Activated CD4-positive, alpha-beta T cell treated with anti-CD3 and anti-CD28 coated beads for 24 hours (primary cell): ENCODE data around the gene SLC6A16.
A peak's percentile ranks its signal among the peaks of the same experiment; 100 is the strongest.
"Not testable (repeated sequence)": the region's sequence is repeated elsewhere in the genome, so short reads cannot be mapped to it uniquely, and the experiment has no call there.

Experiments used
- DNase-seq, 2 donors: peaks; one replicate each; pipeline ENCODE4 v3.0.0-alpha.2; 2020; ENCODE audit warnings: low read depth in 2 of 2

SLC6A16 gene

DNA sequence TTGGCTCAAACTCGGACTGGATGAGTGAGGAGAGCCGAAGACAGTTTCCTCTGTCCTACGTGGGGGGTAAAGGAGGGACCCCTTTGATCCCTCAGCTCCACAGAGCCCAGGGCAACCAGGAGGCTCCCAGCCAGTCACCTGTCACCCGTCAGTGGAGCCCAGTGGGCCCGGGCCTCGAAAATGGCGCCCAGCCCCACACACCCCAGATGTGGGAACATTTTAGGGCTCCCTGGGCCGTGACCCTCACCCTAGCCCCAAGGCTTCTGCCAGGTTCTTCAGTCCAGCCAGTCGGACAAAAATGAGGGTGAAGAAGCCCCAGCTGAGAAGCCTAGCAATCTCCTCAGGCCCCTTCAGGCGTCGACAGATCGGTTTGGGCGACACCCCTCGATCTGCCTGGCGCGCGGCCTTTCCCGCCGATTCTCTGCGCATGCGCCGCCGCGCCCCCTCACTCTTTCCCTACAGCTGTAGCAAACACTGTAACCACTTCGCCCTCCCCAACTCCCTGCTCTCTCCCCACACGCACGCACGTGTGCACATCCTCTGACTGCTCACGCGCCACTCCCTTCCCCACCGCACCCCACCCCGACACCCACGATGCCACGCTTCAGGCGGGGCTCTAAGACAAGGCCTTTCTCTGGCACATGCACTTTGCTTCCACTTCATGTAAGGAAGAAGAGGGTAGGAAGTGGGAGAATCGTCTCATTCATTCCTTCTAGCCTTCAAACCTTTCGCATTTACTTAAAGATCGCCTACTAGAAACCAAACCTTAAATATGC lies at the start of gene SLC6A16:
SLC6A16 (minus strand) TSS at position 391 of the 776 bp plus-strand sequence. CDS start 13,844 bp downstream, outside the sequence.
- no peak for DNase-seq

DNA sequence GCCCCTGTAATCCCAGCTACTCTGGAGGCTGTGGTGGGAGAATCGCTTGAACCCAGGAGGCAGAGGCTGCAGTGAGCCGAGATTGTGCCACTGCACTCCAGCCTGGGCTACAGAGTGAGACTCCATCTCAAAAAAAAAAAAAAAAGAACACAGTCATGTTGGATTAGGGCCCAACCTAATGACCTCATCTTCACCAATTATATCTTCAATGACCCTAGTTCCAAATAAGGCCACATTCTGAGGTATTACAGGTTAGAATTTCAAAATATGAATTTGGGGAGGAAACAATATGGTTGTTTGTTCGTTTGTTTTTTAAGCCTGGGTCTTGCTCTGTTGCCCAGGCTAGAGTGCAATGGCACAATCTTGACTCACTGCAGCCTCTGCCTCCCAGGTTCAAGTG lies 48.2 kb upstream of the SLC6A16 start:
- DNase-seq: not testable (repeated sequence)

DNA sequence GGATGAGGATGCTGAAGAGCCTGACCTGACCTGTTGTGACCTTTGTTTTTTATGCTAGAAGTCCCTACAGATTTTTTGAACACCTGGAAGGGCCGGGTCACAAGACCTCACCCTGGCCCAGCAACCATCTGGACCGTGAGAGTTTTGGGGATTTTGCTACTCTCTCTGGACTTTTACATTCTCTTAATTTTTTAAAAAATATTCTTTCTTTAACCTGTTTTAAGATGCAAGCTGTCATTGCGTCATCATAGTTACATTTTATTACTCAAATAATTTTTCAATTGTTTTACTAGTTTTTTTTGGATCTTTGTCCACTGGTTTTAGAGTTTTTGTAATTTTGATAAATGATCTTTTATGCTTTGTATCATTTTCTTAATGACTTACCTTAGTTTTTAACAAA lies 46.2 kb upstream of the SLC6A16 start:
- DNase-seq: no peak

DNA sequence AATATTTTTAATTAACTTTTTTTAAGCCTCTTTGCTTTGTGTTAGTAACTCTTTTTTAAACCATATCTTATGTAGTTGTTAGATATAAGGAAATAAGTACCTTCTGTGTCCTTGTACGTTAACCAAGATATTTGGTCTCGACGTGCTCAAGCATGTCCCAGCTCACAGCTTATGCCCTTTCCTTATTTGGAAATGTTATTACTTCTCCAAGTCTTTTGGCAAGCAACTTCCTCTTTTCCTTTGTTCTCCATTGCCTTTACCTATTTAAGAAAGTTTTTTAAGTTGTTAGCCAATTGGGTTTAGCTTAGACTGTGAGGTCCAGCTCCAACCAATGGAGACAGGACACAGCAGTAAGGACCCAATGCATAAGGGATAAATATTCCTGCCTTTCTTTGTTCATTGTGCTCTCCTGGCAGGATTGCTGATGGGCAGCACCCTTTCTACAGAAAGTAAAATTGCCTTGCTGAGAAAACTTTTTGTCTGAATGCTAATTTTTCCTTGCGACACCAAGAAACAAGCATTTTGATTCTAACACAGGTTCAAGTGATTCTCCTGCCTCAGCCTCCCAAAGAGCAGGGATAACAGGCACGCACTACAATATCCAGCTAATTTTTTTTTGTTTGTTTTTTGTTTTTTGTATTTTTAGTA lies 43.8 kb upstream of the SLC6A16 start:
- no peak for DNase-seq

DNA sequence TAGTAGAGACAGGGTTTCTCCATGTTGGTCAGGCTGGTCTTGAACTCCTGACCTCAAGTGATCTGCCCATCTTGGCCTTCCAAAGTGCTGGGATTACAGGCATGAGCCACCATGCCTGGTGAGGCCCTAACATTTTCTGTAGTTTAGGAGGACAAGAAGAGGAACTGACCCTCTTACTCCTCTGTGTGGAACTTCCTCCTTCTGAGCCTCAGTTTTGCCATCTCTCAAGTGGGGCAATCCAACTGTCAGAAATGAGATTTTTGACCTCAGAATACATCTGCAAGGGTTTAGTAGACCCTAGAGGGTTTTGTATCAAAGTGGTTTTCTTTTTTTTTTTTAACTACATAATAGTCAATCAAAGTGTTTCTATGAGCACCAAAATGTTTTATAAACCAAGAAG lies 41.1 kb upstream of the SLC6A16 start:
- DNase-seq: no peak

DNA sequence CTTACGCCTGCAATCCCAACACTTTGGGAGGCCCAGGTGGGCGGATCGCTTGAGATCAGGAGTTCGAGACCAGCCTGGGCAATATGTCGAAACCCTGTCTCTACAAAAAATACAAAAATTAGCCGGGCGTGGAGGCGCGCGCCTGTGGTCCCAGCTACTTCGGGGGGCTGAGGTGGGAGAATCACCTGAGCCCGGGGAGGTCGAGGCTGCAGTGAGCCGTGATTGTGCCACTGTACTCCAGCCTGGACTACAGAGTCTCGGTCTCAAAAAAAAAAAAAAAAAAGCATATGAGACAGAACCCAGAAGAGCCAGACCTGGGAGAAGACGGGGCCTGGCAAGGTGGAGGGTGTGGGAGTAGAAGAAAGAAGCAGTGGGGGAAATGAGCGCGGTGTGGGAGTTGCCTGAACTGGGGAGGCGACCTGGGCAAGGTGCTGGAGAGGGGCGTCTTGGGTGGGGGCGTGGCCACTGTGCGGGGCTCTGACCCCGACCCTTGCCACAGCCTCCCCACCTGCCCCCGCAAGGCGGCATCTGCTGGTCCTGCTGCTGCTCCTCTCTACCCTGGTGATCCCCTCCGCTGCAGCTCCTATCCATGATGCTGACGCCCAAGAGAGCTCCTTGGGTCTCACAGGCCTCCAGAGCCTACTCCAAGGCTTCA lies 39.2 kb upstream of the SLC6A16 start:
- DNase-seq: no peak

DNA sequence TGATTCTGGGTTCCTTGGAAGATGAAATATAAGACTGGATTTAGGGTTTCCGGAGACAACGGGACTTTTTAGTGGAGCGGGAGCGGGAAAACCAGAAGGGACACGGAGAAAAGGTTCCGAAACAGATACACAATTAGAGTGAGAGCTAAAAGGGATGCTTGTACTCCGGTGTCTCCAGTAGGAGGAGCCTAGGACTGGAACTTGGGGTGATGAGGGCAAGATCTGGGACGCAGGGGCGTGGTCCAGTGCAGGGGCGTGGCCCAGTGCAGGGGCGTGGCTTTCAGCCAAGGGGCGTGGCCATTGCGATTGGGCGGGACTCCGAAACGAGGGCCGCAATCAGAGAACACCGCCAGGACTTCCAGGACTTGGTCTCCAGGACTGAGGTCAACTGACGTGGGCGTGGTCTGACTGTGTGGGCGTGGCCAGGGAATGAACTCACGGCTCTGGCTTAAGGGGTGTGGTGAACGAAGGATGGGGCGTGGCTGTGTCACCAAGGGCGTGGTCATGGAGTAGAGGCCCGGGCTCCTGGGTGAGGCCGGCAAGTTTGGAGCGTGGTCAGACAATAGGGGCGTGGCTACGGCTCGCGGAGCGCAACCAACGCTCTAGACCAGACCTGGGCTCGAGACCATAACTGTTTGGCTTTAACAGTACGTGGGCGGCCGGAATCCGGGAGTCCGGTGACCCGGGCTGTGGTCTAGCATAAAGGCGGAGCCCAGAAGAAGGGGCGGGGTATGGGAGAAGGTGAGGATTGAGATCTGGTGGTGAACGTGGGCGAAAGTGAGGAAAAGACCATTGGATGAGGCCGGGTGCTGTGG lies 38.5 kb upstream of the SLC6A16 start, which contains the start of gene DKKL1:
DKKL1 (plus strand) TSS at position 610 of the 815 bp plus-strand sequence; CDS start at position 732, 122 bp downstream.
- DNase-seq: peak; percentile 42 to 78

DNA sequence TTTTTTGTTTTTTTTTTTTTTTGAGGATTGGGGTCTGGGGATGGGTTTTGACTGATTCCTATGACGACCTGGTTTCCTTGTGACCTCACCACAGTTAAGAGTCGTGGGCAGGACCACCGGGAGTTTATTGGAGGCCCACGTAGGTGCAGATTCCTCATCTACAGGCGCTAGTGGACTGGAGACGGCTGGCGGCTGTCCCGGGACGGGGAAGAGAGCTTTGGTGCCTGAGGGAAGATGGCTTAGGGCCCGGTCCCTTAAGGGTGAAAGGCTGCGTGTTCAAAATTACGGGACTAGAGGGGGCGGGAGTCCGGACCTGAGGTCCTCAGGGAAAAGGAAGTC lies 37.9 kb upstream of the SLC6A16 start:
- DNase-seq: no peak

DNA sequence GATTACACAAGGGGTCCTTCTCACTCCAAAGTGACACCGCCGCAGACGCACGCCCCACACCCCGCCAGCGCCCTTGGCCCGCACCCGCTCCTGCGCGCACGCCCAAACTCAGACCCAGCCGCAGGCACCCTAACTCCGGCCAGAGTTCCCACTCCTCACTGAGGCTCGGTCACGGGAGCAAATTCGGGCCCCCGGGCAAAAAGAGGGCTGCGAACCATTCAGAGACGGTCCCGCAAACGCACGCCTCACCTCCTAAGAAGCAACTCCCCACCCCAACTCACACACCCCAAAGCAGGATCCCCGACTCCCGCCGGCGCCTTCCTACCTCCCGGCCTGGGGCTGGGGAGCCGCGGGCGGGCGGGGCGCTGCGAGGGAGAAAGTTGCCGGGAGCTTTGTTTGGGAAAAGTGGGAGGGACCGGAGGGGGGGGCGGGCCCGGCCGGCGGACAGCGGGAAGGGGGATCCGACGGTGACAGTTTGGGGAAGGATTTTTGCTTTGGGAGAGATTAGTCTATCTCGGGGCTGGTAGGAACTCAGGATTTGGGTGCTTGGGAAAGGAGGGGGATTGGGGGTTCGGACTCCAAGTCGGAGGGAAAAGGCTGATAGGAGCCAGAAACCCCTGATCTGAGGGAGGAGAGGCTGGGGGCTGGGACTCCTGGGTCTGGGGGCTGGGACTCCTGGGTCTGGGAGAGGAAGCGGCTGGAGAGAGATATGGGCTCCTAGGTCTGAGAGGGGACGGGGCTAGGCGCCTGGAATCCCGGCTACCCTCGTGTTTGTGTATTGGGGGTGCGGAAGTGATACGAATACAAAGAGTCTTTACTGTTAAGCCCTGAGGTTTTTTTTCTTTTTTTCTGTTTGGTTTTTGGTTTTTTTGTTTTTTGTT lies 37.3 kb upstream of the SLC6A16 start, which contains the start of gene TEAD2:
TEAD2 (minus strand) TSS at position 369 of the 881 bp plus-strand sequence. CDS start 2,341 bp downstream, outside the sequence.
- no peak for DNase-seq

DNA sequence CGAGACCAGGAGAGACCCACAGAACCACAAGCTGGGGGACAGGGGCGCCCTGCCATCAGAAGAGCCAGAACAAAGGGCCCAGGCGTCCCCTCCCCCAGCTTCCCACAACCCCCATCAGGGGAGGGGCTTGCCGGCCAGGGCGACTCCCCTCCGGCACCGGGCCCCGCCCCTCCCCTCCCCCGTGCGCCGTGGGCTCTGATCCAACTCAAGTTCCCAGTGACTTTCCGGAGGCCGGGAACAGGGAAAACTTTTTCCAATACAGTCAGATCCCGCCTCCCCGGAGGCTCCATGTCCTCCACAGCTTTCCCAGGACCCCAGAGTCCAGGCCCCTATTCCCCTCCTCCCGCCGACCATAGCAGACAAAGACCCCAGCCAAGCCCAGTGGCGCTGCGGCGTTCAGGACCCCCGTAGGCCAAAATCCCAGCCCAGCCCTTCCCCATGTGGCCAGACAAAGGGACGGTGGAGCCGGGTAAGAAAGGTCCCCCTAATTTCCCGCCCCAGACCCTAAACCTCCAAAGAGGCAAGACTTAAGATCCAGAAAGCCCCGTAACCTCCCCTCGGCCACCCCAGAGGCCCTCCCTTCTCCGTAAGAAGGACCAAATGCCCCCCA lies 36.6 kb upstream of the SLC6A16 start:
- no peak for DNase-seq

DNA sequence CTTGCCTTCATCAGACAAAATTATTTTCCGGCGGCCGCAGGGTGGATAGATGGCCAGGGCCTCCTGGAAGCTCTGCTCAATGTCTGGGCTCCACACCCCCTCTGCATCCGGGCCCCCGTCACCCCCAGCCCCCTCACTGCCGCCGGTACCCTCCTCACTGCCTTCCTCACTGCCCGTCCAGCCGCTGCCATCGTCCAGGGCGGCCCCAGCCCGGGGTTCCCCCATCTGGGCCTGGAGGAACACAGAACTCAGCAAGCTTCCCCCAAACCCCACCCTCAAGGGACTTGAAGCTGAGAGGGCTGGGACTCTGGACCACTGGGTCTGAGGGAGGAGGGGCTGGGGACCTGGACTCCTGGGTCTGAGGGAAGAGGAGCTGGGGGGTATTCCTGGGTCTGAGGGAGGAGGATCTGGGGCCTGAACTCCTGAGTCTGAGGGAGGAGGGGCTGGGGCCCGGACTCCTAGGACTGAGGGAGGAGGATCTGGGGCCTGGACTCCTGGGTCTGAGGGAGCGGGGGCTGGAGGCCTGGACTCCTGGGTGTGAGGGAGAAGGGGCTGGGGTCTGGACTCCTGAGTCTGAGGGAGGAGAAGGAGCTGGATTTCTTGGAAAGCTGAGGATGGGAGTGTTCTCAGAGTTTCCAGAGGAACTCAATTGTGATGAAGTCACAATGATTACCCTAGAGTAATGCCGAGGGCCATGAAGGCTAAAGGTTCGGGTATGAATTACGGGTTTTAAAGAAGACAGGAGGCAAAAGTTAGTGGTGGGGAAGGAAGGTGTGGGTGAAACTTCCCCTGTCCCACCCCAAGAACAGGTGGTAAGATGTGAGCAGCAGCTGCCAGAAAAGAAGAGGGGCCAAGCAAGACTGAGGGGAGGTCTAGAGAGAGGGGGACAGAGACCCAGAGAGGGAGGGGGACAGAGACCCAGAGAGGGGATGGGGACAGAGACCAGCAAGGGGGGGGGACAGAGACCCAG lies 35.1 kb upstream of the SLC6A16 start:
- no peak for DNase-seq

DNA sequence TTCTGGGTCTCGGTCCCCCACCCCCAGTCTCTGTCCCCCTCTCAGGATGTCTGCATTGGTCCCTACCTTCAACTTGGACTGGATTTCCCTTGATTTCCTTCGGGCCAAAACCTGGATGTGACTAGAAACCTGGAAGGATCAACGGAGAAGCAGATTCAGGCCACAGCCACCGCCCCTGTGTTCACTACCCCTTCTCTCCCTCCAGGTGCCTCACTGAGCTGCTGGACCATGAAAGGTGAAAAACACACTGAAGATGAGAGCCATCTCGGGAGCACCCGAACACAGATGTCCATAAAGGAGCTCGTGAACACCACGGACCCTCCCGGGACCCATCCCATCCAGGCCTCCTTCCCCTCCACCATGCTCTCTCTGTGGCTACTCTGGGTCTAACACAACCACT lies 32.2 kb upstream of the SLC6A16 start:
- no peak for DNase-seq

DNA sequence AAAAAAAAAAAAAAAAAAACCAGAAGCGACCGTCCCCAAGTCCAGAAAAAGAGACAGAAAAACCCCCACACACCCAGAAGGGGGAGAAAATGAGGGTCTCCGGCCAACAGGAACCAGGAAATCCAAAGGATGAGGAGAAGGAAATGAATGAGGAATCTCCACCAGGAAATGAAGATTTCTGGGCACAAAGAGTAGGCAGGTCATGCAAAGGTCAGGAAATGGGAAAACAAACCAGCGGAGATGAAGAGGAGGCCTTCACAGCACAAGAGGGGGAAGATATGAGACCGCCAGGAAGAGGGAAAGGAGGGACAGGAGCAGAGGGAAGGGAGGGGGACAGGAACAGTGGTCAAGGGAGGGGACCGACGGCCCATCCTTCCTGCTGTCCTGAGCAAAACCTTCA lies 31.4 kb upstream of the SLC6A16 start:
- no peak for DNase-seq

DNA sequence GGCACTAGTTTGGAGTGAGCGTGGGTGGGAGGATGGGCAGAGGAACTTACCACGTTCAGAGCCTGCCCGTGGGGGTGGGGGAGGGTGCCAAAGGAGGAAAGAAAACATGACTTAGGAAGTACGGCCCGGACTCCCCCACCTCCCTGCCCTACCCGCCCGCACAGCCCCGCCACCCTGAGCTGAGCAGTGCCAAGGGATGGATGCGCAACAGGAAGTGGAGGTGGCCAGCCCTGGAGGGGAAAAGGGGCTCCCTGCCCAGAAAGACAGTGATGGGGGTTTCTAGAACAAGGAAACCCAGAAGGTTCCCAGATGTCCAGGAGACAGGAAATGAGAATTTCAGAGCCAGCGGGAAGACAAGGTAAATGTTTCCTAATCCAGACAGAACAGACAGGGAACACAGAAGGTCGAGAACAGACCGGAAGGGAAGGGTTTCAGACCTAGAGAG lies 30.9 kb upstream of the SLC6A16 start:
- no peak for DNase-seq

DNA sequence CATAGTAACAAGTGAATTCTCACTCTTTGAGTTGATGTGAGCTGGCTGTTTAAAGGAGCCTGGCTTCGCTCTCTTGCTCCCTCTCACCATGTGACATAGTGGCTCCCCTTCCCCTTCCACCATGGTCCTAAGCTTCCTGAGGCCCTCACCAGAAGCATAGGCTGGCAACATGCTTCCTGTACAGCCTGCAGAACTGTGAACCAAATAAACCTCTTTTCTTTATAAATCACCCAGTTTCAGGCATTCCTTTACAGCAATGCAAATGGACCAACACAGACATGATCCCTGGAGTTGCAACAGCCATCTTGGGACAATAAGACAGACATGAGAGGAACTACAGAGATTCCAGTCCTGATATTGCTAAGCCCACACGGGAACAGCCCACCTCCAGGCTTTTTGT lies 24.6 kb upstream of the SLC6A16 start:
- no peak for DNase-seq

DNA sequence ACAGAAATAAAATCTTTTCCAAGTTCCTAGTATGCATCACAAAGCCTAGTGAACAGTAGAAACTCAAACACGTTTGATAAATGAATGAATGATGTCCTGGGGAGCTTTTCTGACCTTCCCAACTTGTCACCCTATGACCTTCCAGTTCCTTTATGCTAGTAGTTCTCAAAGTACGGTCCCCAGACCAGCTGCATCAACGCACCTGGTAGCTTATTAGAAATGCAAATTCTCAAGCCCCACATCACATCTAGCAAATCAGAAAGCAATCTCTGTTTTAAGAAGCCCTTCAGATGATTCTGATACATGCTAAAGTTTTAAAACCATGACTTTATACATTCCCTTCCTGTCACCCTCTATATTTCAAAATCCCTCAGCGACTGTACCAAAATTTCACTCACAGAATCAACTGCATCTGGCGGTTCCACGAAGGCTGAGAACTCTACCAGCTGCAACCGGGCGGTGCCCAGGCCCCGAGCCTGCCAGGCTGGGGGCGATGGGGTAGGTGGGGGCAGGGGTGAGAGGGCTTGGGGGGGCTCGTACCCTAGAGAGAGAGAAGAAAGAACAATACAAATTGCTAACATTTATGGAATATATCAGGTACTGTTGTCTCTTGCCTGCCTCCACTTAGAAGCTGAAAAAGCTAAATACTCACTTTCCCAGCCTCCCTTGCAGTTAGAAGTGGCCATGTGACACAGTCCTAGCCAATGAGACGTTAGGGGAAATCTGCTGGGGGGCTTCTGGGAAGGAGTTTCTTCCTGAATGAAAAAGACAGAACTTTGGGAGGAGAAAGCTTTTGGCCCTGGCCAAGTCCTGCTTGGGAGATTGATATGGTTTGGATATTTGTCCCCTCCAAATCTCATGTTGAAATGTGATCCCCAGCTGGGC lies 23.6 kb upstream of the SLC6A16 start:
- DNase-seq: no peak

DNA sequence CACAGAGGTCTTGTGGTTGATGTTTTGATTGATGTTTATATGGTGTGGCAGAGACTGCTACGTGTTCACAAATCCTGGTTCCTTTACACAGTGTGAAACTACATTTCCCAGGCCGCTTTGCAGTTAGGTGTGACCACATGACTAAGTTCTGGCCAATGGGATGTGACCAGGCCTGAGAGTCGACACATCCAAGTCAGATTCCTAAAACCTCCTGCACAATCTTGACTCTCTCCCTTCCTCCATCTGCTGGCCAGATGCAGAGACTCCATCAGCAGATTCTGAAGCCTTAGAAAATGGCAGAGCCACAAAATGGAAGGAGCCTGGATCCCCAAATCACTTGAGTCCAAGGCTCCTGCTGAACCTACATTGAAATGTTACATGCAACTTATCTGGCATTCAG lies 22.8 kb upstream of the SLC6A16 start:
- no peak for DNase-seq

DNA sequence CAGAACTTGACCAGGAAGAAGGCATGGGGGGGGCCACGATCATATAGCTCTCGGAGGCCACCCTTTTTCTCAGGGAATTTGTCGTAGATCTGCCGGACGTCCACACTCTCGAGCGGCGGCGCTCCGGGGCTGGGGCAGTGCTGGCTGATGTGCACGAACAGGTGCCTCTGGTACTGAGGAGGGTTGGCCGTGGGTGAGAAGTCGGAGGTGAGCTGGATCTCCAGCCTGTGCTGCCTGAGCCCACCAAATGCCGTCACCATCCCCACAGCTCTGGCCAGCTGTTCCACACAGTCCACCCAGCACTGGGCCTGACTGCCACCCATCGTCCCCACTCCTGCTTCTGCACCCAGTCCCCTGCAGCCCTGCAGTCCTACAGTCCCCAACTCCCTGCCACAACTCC lies 22.2 kb upstream of the SLC6A16 start:
- no peak for DNase-seq
